ENCODE measurements around the gene PARP11.

The PARP11 gene

DNA sequence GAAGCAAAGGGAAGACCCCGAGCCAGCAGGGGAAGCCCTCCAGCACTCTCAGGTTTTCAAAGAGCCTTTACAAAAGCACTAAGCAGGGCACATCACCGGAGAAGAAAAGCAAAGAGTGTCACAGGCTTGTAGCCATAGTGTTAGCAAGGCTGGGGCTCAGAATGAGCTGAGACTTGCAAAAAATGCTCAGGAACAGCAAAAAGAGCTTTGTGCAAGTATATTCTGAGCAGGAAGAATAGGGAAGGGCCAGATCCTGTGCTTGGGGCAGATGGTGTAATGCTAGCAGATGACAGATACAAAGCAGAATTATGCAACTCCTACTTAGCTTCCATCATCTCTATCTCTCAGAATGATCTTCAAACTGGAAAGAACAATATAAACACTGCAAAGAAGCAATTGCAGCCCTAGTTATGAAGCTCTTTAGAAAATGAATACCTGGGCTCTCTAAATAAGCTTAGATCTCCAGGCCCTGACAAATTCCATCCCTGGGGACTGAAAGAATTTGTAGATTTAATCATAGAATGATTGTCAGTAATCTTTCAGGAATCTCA is 23.7 kb upstream of the PARP11 start:
- no peaks in the 10 kb centered on the region for H3K9me3 Mint-ChIP-seq
- peak overlapping the region; percentile 49 for H3K4me3 Mint-ChIP-seq
- no peaks in the 10 kb centered on the region for H3K36me3 Mint-ChIP-seq (ENCODE audit: low read depth)
- H3K27ac Mint-ChIP-seq = peak overlapping the region; percentile 90
- no peaks in the 10 kb centered on the region for H3K27me3 Mint-ChIP-seq (ENCODE audit: low read depth)
- H3K4me1 Mint-ChIP-seq (ENCODE audit: low read depth) = peaks cover 23% of the 10 kb centered on the region

DNA sequence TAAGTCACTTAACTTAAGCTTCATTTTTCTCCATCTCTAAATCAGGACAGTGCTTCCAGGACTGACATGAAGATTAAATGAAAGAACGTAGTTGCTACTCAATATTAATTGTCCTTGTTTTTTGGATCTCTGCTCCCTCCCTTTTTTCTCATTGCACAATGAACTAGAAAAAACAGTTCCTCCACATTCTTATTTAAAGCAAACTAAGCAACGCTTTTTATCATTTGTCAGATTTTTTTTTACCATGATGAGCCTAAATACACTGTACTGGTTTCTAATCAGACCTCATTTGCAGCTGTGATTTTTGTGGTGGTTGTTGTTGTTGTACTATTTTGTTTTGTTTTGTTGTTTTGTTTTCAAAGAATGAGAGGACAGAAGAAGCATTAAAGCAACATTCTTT is 23.2 kb upstream of the PARP11 start:
- Mint-ChIP-seq H3K36me3 (ENCODE audit: low read depth) (no peaks in the 10 kb centered on the region), H3K4me1 (ENCODE audit: low read depth) (peaks cover 23% of the 10 kb centered on the region), H3K27me3 (ENCODE audit: low read depth) (no peaks in the 10 kb centered on the region), H3K9me3 (no peaks in the 10 kb centered on the region), H3K4me3 (no peak overlapping the region), H3K27ac (peak overlapping the region; percentile 90)

DNA sequence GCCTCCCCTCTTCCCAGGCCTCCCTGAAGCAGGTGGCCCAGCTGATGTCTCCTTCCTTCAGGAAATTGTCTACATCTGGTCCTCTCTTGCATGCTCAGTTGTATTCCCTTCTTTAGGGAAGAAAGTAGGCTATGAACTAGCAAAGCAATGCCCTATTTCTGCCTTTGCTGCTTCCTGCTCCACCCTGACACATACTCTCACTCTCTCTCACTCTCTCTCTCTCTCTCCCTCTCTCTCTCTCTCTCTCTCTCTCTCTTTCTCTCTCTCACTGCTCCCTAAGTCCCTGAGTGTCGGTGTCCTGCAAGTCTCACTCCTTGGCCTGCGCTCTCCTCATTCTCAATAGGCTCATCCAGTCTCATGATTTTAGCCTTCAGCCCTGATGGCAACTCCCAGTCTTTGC is 19.4 kb upstream of the PARP11 start:
- no peak overlapping the region for H3K27ac Mint-ChIP-seq
- H3K4me3 Mint-ChIP-seq = no peak overlapping the region
- peaks cover 20% of the 10 kb centered on the region for H3K4me1 Mint-ChIP-seq (ENCODE audit: low read depth)
- no peaks in the 10 kb centered on the region for H3K36me3 Mint-ChIP-seq (ENCODE audit: low read depth)
- H3K9me3 Mint-ChIP-seq = no peaks in the 10 kb centered on the region
- H3K27me3 Mint-ChIP-seq (ENCODE audit: low read depth) = no peaks in the 10 kb centered on the region

DNA sequence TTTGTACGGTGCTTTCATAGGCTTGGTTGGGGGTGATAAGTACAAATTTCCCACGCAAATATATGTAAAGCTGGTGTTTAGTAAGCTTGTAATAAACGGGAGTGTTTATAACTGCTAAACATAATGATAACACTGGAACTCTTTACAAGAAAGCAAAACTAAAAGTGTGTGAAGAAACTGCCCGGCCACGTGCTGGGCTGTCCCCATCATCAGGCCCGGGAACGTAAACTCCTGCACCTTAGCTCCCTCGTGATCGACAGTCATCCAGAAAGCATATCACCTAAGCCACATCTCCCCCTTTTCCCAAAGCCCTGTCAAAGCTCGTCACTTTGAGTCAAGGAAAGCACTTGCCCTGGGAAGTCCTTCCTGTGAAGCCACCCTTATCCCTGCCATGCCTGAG is 18.0 kb upstream of the PARP11 start:
- Mint-ChIP-seq H3K4me3 (no peak overlapping the region), H3K27me3 (ENCODE audit: low read depth) (no peaks in the 10 kb centered on the region), H3K36me3 (ENCODE audit: low read depth) (no peaks in the 10 kb centered on the region), H3K9me3 (no peaks in the 10 kb centered on the region), H3K27ac (no peak overlapping the region), H3K4me1 (ENCODE audit: low read depth) (peaks cover 8% of the 10 kb centered on the region)

DNA sequence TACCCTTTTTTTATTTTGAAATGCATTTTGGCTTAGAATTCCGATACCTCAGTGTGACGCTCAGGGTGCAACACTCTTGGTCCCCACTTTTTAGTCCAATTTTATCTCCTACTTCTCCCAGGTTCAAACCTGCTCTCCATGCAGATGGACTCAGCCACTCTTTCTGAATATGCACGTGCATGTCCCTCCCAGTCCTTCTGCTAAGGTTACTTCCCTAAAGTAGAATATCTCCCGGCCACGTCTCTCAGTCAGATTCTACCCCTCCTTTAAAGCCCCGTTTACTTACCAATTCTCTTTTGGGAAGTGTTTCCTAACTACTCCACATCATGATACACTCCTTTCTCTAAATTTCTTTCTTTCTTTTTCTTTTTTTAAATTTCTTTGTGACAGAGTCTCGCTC is 15.5 kb upstream of the PARP11 start:
- Mint-ChIP-seq H3K27me3 (ENCODE audit: low read depth) (peaks cover 8% of the 10 kb centered on the region), H3K4me1 (ENCODE audit: low read depth) (peaks cover 13% of the 10 kb centered on the region)

DNA sequence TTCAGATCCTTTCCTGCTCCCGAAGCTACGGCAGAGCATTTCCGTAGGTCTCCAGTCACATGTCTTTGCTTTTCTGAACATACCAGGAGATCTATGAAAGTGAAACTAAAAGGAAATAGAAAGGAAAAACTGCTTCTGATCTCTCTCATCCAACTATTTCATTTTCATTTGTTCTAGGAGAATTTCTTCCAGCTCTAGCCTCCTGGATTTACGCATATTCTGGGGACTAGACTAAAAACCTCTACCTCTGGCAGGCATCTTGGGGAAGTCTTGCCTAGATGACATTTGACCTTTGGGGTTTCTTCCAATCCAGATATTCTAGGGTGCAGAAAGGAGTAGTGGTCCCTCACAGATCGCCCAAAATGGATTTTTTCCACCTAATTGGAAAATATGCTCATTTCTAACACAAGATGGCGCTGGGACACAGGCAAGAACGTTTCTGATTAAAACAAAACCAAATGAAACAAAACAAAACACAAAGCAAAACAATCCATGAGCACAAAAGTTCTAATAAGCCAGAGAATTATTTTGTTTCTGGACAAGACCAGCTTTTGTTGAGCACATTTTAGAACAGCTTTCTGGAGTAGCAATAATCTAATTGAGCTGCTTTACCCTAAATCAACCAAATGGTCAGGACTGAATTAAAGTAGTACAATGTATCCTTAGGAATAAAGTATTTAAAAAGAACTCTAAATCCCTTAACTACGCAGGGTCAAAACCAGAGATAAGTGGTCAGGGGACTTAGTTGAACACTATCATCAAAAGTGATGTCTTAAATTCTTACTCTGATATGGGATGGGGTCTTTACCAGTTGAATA is 12.3 kb upstream of the PARP11 start:
- H3K4me1 Mint-ChIP-seq (ENCODE audit: low read depth) = peaks cover 9% of the 10 kb centered on the region
- peaks cover 14% of the 10 kb centered on the region for H3K27me3 Mint-ChIP-seq (ENCODE audit: low read depth)
- H3K4me3 Mint-ChIP-seq = peak overlapping the region; percentile 42
- H3K9me3 Mint-ChIP-seq = no peaks in the 10 kb centered on the region
- peak overlapping the region; percentile 4 for H3K27ac Mint-ChIP-seq
- H3K36me3 Mint-ChIP-seq (ENCODE audit: low read depth) = no peaks in the 10 kb centered on the region

More for the DNA sequence above, 15.5 kb upstream of the PARP11 start:
- Mint-ChIP-seq H3K4me3 (no peak overlapping the region), H3K27ac (no peak overlapping the region), H3K9me3 (no peaks in the 10 kb centered on the region), H3K36me3 (ENCODE audit: low read depth) (no peaks in the 10 kb centered on the region)

DNA sequence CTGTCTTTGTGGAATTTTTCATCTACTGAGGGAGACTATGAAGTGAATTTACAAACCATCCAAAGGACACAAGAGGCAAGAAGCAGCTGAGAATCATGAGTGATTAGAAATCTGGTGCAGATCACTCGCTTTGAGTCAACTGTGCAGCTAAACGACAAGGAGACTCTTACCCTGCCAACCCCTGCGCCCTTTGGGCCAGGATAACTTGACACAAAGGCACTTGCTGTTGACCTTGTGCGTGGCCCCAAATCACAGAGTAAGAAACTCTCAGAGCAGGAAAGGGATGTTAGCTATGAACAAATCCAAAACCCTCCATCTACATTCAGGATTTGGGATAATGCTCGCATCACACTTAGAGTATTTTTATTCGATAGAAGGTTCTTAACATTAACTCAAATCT is 11.5 kb upstream of the PARP11 start:
- Mint-ChIP-seq H3K27ac (no peak overlapping the region), H3K9me3 (no peaks in the 10 kb centered on the region), H3K36me3 (ENCODE audit: low read depth) (no peaks in the 10 kb centered on the region), H3K4me1 (ENCODE audit: low read depth) (peaks cover 12% of the 10 kb centered on the region), H3K27me3 (ENCODE audit: low read depth) (peaks cover 14% of the 10 kb centered on the region), H3K4me3 (no peak overlapping the region)

DNA sequence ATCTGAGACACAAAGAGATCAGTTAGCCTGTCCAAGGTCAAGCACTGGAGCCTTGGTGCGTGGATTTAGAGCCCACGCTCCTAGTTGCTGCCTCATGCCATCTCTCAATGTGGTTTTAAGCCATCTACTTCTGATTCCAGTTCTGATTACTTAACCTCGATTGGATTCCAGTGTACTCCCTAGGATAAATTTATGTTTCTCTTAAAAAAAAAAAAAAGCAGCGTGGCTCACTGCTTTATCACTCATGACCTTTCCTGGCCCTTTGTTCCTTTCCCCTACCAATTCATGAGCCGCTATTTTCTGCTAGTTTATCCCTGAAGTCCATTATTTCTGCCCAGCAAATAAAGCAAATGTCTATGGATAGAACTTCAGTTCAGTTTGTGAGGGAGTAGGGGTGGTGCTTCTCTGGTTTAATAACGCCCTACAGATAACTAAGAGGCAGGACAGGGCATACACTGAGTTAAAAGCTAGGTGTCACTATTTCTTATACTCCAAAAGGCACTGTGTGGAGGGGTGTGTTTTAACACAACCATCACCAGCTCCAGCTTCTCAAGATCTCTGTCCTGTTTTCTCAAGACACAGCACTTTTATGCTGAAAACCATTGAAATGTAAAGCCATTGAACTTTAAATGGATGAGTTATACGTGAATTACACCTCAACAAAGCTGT is 9.8 kb upstream of the PARP11 start:
- H3K4me3 Mint-ChIP-seq = no peak overlapping the region
- H3K36me3 Mint-ChIP-seq (ENCODE audit: low read depth) = no peaks in the 10 kb centered on the region
- H3K27ac Mint-ChIP-seq = no peak overlapping the region
- no peaks in the 10 kb centered on the region for H3K9me3 Mint-ChIP-seq
- H3K4me1 Mint-ChIP-seq (ENCODE audit: low read depth) = peaks cover 16% of the 10 kb centered on the region
- H3K27me3 Mint-ChIP-seq (ENCODE audit: low read depth) = peaks cover 14% of the 10 kb centered on the region

DNA sequence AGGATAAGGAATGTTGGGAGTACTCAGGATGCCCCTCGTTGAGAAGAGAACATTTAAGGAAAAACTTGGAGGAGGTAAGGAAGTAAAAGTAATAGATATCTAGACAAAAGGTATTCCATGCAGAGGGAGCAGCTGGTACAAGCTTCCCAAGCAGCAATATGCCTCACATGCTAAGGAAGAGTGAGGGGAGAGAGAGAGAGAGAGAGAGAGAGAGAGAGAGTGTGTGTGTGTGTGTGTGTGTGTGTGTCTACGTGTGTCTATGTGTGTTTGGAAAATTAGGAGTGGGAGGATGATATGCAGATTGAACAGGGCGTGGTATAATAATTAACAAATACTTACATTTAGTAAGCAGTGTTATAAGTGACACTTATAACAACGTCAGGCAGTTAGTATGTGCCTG is 9.2 kb upstream of the PARP11 start:
- Mint-ChIP-seq H3K9me3 (no peaks in the 10 kb centered on the region), H3K27ac (no peak overlapping the region), H3K4me1 (ENCODE audit: low read depth) (peaks cover 16% of the 10 kb centered on the region), H3K4me3 (no peak overlapping the region), H3K27me3 (ENCODE audit: low read depth) (peaks cover 14% of the 10 kb centered on the region), H3K36me3 (ENCODE audit: low read depth) (no peaks in the 10 kb centered on the region)

DNA sequence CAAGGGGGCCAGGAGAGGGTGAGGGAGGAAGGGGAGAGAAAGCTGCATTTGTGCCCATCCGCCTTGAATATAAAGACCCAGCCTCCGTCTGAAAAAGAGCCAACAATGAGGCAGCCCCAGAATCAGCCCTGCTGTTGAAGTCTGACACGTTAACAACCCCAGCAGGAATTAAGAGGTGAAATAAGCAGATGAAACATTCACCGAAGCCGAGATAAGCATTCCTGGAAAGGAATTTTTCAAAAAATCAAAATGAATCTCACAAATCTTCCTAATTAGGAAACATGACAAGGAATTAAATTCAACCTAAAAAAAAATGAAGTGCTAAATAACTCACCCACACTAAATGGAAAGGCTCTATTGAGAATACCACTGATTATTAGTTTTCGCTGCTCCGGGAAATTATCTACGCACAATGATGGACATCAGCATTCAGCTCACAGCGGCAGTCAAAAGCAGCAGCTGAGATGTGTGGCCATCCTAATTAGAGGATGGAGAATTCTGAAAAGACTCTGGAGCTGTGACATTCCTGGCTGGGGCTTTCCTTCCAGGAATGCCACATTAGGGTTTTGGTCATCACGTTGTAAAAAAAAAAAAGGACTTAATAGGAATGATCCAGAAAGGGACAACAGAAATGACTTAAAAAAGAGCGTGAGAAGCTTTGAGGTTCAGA is 8.2 kb upstream of the PARP11 start:
- Mint-ChIP-seq H3K36me3 (ENCODE audit: low read depth) (no peaks in the 10 kb centered on the region), H3K9me3 (no peaks in the 10 kb centered on the region), H3K27ac (no peak overlapping the region), H3K27me3 (ENCODE audit: low read depth) (peaks cover 14% of the 10 kb centered on the region), H3K4me3 (no peak overlapping the region), H3K4me1 (ENCODE audit: low read depth) (peaks cover 15% of the 10 kb centered on the region)

DNA sequence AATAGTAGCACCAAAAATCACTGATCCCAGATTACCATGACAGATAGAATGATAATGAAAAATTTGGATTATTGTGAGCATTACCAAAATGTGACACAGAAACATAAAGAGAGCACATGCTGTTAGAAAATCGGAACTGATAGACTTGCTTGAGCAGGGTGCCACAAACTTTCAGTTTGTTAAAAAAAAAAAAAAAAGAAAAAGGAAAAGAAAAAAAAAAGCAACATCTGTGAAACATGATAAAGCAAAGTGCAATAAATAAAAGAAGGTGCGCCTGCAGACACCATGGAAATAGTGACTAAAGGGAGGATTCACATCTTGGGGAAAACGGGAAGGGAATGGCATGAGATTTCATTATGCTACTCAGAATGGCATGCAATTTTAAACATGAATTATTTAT is 6.6 kb upstream of the PARP11 start:
- Mint-ChIP-seq H3K27me3 (ENCODE audit: low read depth) (peaks cover 11% of the 10 kb centered on the region), H3K4me3 (no peak overlapping the region), H3K27ac (no peak overlapping the region), H3K9me3 (no peaks in the 10 kb centered on the region), H3K36me3 (ENCODE audit: low read depth) (no peaks in the 10 kb centered on the region), H3K4me1 (ENCODE audit: low read depth) (peaks cover 10% of the 10 kb centered on the region)

DNA sequence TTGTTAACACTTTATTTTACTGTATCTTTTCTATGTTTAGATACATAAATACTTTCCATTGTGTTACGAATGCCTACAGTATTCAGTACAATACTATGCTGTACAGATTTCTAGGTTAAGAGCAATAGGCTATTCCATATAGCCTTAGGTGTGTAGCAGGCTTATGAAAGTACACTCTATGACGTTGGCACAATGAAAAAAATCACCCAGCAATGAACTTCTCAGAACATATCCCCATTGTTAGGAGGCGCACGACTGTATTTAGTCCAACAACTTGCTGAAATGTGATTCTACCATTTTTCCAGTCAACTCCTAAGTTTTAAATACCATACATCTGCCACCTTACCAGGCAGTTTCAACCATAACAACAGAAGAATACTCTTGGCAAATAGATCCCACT is 1.8 kb downstream of the PARP11 start:
- Mint-ChIP-seq H3K4me3 (peak overlapping the region; percentile 97), H3K27ac (peak overlapping the region; percentile 97), H3K36me3 (ENCODE audit: low read depth) (peaks cover 26% of the 10 kb centered on the region), H3K9me3 (peaks cover under 1% of the 10 kb centered on the region), H3K4me1 (ENCODE audit: low read depth) (peaks cover 43% of the 10 kb centered on the region), H3K27me3 (ENCODE audit: low read depth) (no peaks in the 10 kb centered on the region)

DNA sequence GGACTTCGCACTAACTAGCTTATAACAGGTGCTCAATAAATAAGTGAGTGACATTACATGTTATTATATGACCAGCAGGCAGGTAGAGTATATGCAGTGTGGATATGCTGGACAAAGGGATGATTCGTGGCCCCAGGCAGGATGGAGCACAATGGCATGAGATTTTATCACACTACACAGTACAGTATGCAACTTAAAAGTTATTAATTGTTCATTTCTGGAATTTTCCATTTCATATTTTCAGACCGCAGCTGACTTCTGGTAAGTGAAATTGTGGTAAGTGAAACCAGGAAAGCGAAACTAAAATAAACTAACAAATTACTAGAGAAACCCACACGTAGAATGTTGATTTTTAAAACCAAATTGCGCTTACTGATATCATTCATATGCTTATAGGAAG is 3.3 kb downstream of the PARP11 start:
- H3K4me1 Mint-ChIP-seq (ENCODE audit: low read depth) = peaks cover 43% of the 10 kb centered on the region
- peaks cover 40% of the 10 kb centered on the region for H3K36me3 Mint-ChIP-seq (ENCODE audit: low read depth)
- H3K4me3 Mint-ChIP-seq = peak overlapping the region; percentile 97
- H3K9me3 Mint-ChIP-seq = peaks cover 15% of the 10 kb centered on the region
- no peaks in the 10 kb centered on the region for H3K27me3 Mint-ChIP-seq (ENCODE audit: low read depth)
- peak overlapping the region; percentile 97 for H3K27ac Mint-ChIP-seq

DNA sequence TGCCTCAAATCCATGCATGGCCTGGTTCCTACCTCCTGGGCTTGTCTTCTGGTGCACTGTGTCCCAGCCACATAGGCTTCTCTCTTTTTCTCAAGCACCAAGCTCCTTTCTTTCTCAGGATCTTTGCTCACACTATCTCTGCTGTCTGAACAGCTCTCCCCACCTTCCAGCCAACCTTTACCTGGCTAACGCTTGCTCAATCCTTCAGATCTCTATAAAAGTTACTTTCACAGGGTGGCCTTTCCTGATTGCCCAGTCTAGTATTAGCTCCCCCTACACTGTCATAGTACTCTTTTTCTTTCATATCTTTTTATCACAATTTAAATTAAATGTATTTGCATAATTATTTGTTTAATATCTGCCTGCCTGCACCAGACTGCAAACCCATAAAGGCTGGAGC is 3.8 kb downstream of the PARP11 start:
- peak overlapping the region; percentile 97 for H3K4me3 Mint-ChIP-seq
- H3K27ac Mint-ChIP-seq = peak overlapping the region; percentile 97
- no peaks in the 10 kb centered on the region for H3K27me3 Mint-ChIP-seq (ENCODE audit: low read depth)
- H3K36me3 Mint-ChIP-seq (ENCODE audit: low read depth) = peaks cover 44% of the 10 kb centered on the region
- peaks cover 43% of the 10 kb centered on the region for H3K4me1 Mint-ChIP-seq (ENCODE audit: low read depth)
- H3K9me3 Mint-ChIP-seq = peaks cover 19% of the 10 kb centered on the region
